HEK293 (cell line): ENCODE measurements around the gene SFSWAP.
A peak's percentile ranks its signal among the peaks of the same experiment; 100 is the strongest.

Source experiments
- CTCF ChIA-PET: fragments of 350-600 bp; formaldehyde crosslinking; extraction: SDS; loops from one replicate; lab custom pipeline; 2021; ENCODE audit warnings: antibody characterized with exemption; lab: Yijun Ruan, JAX
- POLR2A ChIA-PET: fragments of 300-600 bp; formaldehyde crosslinking; extraction: SDS; loops from one replicate; lab custom pipeline; 2020; ENCODE audit warnings: antibody characterized with exemption, inconsistent platforms; lab: Yijun Ruan, JAX
- H3K27ac ChIP-seq: fragments of 200-500 bp; sonication (Bioruptor generic); 2 replicates; pipeline ENCODE4 v1.5.1; 2014; ENCODE audit warnings: low read depth, low read length, control low read depth, inconsistent platforms; ENCODE audit errors: extremely low read depth
- H3K36me3 ChIP-seq, 2 experiments: fragments of 200-500 bp in 1 of 2; sonication (Bioruptor generic) in 1 of 2; 1 replicate in 1 of 2; 2 replicates in 1 of 2; pipeline ENCODE4 v1.5.1; 2014 to 2017; ENCODE audit warnings: inconsistent platforms in 2 of 2, low read length in 2 of 2; ENCODE audit not compliant: control insufficient read depth in 2 of 2, insufficient read depth in 1 of 2
- H3K4me1 ChIP-seq: fragments of 200-500 bp; sonication (Bioruptor generic); 2 replicates; pipeline ENCODE4 v1.5.1; 2014; ENCODE audit warnings: mild to moderate bottlenecking, low read length, inconsistent platforms; ENCODE audit not compliant: control insufficient read depth, insufficient read depth
- H3K4me3 ChIP-seq: 2 replicates; pipeline ENCODE4 v1.5.1; 2011; ENCODE audit warnings: low read depth, mild to moderate bottlenecking, control low read depth, low read length, moderate library complexity
- H3K9me3 ChIP-seq: fragments of 200-500 bp; sonication (Bioruptor generic); 2 replicates; pipeline ENCODE4 v1.5.1; 2014; ENCODE audit warnings: low read depth, low read length, inconsistent platforms; ENCODE audit not compliant: control insufficient read depth, insufficient read depth
- CTCF ChIP-seq: fragments of 450-650 bp; formaldehyde crosslinking; IDR thresholded peaks from 2 replicates; pipeline ENCODE4 v1.5.1; 2016; ENCODE audit warnings: missing biosample characterization, missing genetic modification characterization
- EGR2 ChIP-seq: fragments of 450-650 bp; formaldehyde crosslinking; IDR thresholded peaks from 2 replicates; pipeline ENCODE4 v1.5.1; 2016; ENCODE audit warnings: low read depth, missing biosample characterization, missing genetic modification characterization
- GLI4 ChIP-seq: fragments of 450-650 bp; formaldehyde crosslinking; IDR thresholded peaks from 2 replicates; pipeline ENCODE4 v1.5.1; 2016; ENCODE audit warnings: missing biosample characterization, missing genetic modification characterization
- GLIS1 ChIP-seq: fragments of 450-650 bp; formaldehyde crosslinking; IDR thresholded peaks from 2 replicates; pipeline ENCODE4 v1.5.1; 2016; ENCODE audit warnings: missing biosample characterization, missing genetic modification characterization
- KLF17 ChIP-seq: fragments of 450-650 bp; formaldehyde crosslinking; IDR thresholded peaks from 2 replicates; pipeline ENCODE4 v1.5.1; 2016; ENCODE audit warnings: missing biosample characterization, missing genetic modification characterization
- MYNN ChIP-seq: fragments of 450-650 bp; formaldehyde crosslinking; IDR thresholded peaks from 2 replicates; pipeline ENCODE4 v1.5.1; 2016; ENCODE audit warnings: missing biosample characterization, missing genetic modification characterization, borderline replicate concordance
- PRDM2 ChIP-seq: fragments of 450-650 bp; formaldehyde crosslinking; IDR thresholded peaks from 2 replicates; pipeline ENCODE4 v1.5.1; 2016; ENCODE audit warnings: missing biosample characterization, missing genetic modification characterization, borderline replicate concordance
- TCF7L2 ChIP-seq: IDR thresholded peaks from 2 replicates; pipeline ENCODE4 v1.6.1; 2011; ENCODE audit warnings: low read depth, mild to moderate bottlenecking, inconsistent platforms, low read length, moderate library complexity, borderline replicate concordance
- YY2 ChIP-seq: fragments of 450-650 bp; formaldehyde crosslinking; IDR thresholded peaks from 2 replicates; pipeline ENCODE4 v1.5.1; 2016; ENCODE audit warnings: missing biosample characterization, missing genetic modification characterization
- ZEB2 ChIP-seq: fragments of 450-650 bp; formaldehyde crosslinking; IDR thresholded peaks from 2 replicates; pipeline ENCODE4 v1.5.1; 2016; ENCODE audit warnings: missing biosample characterization, missing genetic modification characterization
- ZFHX2 ChIP-seq: fragments of 450-650 bp; formaldehyde crosslinking; conservative IDR thresholded peaks from 2 replicates; pipeline ENCODE4 v1.5.1; 2016; ENCODE audit warnings: missing biosample characterization, missing genetic modification characterization
- ZFP41 ChIP-seq: fragments of 450-650 bp; formaldehyde crosslinking; IDR thresholded peaks from 2 replicates; pipeline ENCODE4 v1.5.1; 2016; ENCODE audit warnings: missing biosample characterization, missing genetic modification characterization, borderline replicate concordance
- ZNF114 ChIP-seq: fragments of 450-650 bp; formaldehyde crosslinking; IDR thresholded peaks from 2 replicates; pipeline ENCODE4 v1.5.0; 2017; ENCODE audit warnings: missing biosample characterization, missing genetic modification characterization
- ZNF175 ChIP-seq: fragments of 450-650 bp; formaldehyde crosslinking; IDR thresholded peaks from 2 replicates; pipeline ENCODE4 v1.5.1; 2016; ENCODE audit warnings: missing biosample characterization, missing genetic modification characterization
- ZNF48 ChIP-seq: fragments of 450-650 bp; formaldehyde crosslinking; IDR thresholded peaks from 2 replicates; pipeline ENCODE4 v1.5.1; 2016; ENCODE audit warnings: missing biosample characterization, missing genetic modification characterization
- ZNF555 ChIP-seq: fragments of 450-650 bp; formaldehyde crosslinking; conservative IDR thresholded peaks from 2 replicates; pipeline ENCODE4 v1.5.1; 2017; ENCODE audit warnings: missing biosample characterization, mild to moderate bottlenecking, missing genetic modification characterization, inconsistent platforms
- ZNF560 ChIP-seq: fragments of 450-650 bp; formaldehyde crosslinking; IDR thresholded peaks from 2 replicates; pipeline ENCODE4 v1.5.1; 2017; ENCODE audit warnings: missing biosample characterization, missing genetic modification characterization, borderline replicate concordance
- ZNF596 ChIP-seq: fragments of 450-650 bp; IDR thresholded peaks from 2 replicates; pipeline ENCODE4 v1.5.0; 2018; ENCODE audit warnings: missing biosample characterization, mild to moderate bottlenecking, missing genetic modification characterization, moderate library complexity
- TF ChIP-seq, protein P1 (sequence below): fragments of 450-650 bp; formaldehyde crosslinking; IDR thresholded peaks from 2 replicates; pipeline ENCODE4 v1.5.1; 2016; ENCODE audit warnings: missing biosample characterization, missing genetic modification characterization, low read depth

SFSWAP gene

GRCh38 chr12:131800594-131801135 lies 89.8 kb downstream of the SFSWAP start:
- Histone ChIP-seq H3K4me3 (no peak overlapping the region), H3K27ac (no peak overlapping the region), H3K4me1 (no peaks in the 10 kb centered on the region), H3K36me3 (peaks cover 0 to 55% of the 10 kb centered on the region in 2 experiments; a peak in 2 of 3 replicates), H3K9me3 (no peaks in the 10 kb centered on the region)
- TF ChIP-seq ZFP41 (tag by site-specific recombination): no peak
- TF ChIP-seq ZFHX2: peak; percentile 33; the same call in 1 of the 2 replicates
- TF ChIP-seq ZNF48 (tag by site-specific recombination): no peak
- 0 out of 2 replicates have a peak, but pooled peaks have one; percentile 10 for TF ChIP-seq EGR2 (tag by site-specific recombination)
- TF ChIP-seq, protein P1, sequence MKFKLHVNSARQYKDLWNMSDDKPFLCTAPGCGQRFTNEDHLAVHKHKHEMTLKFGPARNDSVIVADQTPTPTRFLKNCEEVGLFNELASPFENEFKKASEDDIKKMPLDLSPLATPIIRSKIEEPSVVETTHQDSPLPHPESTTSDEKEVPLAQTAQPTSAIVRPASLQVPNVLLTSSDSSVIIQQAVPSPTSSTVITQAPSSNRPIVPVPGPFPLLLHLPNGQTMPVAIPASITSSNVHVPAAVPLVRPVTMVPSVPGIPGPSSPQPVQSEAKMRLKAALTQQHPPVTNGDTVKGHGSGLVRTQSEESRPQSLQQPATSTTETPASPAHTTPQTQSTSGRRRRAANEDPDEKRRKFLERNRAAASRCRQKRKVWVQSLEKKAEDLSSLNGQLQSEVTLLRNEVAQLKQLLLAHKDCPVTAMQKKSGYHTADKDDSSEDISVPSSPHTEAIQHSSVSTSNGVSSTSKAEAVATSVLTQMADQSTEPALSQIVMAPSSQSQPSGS (tag by site-specific recombination): 0 out of 2 replicates have a peak, but pooled peaks have one; percentile 9
- TF ChIP-seq ZEB2 (tag by site-specific recombination): no peak
- POLR2A ChIA-PET: no interaction called here
- CTCF ChIA-PET: interaction anchor here (0.7 kb wide), 1 partner anchor 20 kb away, joined by 3 read pairs; no protein-coding TSS in a partner anchor

GRCh38 chr12:131801254-131801866 lies 90.5 kb downstream of the SFSWAP start:
- H3K4me3 ChIP-seq: no peak overlapping the region
- no peak overlapping the region for H3K27ac ChIP-seq
- no peaks in the 10 kb centered on the region for H3K9me3 ChIP-seq
- ChIA-PET POLR2A (no interaction called here), CTCF (no interaction called here)
- H3K36me3 ChIP-seq: peaks cover 0 to 51% of the 10 kb centered on the region in 2 experiments; a peak in 2 of 3 replicates
- TF ChIP-seq EGR2 (tag by site-specific recombination) (no peak), MYNN (tag by site-specific recombination) (no peak), GLIS1 (tag by site-specific recombination) (no peak)
- H3K4me1 ChIP-seq: no peaks in the 10 kb centered on the region

GRCh38 chr12:131803961-131804521 lies 93.2 kb downstream of the SFSWAP start:
- CTCF ChIA-PET: no interaction called here
- no peak overlapping the region for H3K27ac ChIP-seq
- POLR2A ChIA-PET: no interaction called here
- TF ChIP-seq PRDM2 (no peak), ZFHX2 (no peak), ZNF114 (no peak), GLI4 (no peak), ZNF596 (tag by site-specific recombination) (no peak), ZNF555 (tag by site-specific recombination) (no peak), CTCF (tag by site-specific recombination) (no peak), GLIS1 (tag by site-specific recombination) (no peak), YY2 (tag by site-specific recombination) (no peak), ZNF175 (tag by site-specific recombination) (no peak), ZNF560 (no peak), KLF17 (tag by site-specific recombination) (no peak), TCF7L2 (no peak)

More at GRCh38 chr12:131803961-131804521, 93.2 kb downstream of the SFSWAP start:
- Histone ChIP-seq H3K4me1 (no peaks in the 10 kb centered on the region), H3K9me3 (no peaks in the 10 kb centered on the region), H3K36me3 (peaks cover 0 to 28% of the 10 kb centered on the region in 2 experiments; a peak in 2 of 3 replicates), H3K4me3 (no peak overlapping the region)
